Choroid plexus epithelial cell (primary cell): ENCODE data around the gene ACOX2.

Experiments used
- DNase-seq: peaks from one replicate; pipeline ENCODE4 v3.0.0-alpha.2; 2010; ENCODE audit warnings: low read depth
- H3K4me3 ChIP-seq: 2 replicates; pipeline ENCODE4 v1.5.1; 2011; ENCODE audit warnings: low read depth, mild to moderate bottlenecking, control low read depth, low read length, moderate library complexity
- CTCF ChIP-seq: conservative IDR thresholded peaks from 2 replicates; pipeline ENCODE4 v1.5.1; 2011; ENCODE audit warnings: low read depth, mild to moderate bottlenecking, control low read depth, inconsistent platforms, low read length, moderate library complexity

ACOX2 gene

DNA sequence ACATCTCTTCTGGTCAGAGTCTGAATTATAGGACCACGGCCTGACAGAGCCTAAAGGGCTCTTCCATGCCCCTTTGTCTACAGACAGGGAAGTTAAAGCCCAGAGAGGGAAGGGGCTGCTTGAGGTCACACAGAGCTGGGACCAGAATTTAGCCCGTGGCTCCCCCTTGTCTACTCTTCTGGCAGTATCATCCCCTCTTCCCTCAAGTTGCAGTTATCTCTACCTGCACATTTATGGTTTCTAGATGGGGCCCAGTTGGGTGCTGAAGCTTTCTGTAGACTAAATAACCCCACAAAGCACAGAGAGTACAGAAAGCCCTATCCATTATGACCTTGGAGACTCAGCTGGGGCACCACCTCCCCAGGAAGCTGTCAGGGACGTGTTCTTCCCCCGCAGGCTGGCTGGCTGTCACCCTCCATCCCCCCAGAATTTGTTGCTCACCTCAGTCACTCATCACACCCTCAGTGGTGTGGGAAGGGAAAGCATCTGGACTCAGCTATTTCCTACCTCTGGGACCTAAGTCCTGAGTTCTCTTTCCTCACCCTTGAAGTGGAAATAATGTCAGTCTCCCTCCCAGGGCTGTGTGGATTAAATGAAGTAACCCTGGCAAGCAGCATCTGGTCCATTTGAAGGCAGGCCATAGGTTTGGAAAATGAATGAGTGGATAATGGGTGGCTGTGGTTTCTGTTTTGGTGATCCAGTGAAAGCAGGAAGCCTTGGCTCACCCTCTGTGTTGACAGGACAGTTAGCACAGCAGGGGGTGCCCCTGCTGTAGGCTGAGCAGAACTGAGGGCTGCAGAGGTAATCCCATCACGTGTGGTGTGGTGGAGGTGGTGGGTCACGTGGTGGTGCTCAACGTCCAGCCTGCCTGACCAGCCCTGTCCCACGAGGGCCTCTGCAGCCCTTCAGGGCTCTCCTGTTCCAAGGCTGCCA, 16.3 kb downstream of the ACOX2 start:
- TF ChIP-seq CTCF: no peak
- H3K4me3 ChIP-seq: no peak overlapping the region
- DNase-seq: peak; percentile 90

GRCh38 chr3:58519668-58520402, 17.2 kb downstream of the ACOX2 start:
- no peak overlapping the region for H3K4me3 ChIP-seq
- no peak for TF ChIP-seq CTCF
- DNase-seq: no peak

DNA sequence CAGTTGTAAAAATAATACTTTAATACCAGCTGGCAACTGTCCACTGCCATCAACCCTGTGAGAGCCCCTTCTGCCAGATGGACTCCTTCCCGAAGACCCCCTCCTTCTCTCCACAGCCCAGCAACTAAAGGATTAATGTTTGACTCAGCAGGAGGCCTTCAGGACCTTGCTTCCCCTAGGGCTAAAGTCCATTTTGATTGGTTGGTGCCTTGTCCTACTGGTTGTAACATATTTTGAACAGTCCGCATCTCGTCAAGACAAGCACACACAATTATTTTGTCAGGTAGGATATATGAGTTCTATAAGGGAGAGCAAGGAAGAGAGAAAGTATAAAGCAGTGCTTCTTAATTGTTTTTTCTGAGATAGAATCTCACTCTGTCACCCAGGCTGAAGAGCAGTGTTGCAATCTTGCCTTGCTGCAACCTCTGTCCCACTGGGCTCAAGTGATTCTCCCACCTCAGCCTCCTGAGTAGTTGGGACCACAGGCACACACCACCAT, 18.6 kb downstream of the ACOX2 start:
- TF ChIP-seq CTCF: no peak
- H3K4me3 ChIP-seq: no peak overlapping the region
- DNase-seq: no peak

DNA sequence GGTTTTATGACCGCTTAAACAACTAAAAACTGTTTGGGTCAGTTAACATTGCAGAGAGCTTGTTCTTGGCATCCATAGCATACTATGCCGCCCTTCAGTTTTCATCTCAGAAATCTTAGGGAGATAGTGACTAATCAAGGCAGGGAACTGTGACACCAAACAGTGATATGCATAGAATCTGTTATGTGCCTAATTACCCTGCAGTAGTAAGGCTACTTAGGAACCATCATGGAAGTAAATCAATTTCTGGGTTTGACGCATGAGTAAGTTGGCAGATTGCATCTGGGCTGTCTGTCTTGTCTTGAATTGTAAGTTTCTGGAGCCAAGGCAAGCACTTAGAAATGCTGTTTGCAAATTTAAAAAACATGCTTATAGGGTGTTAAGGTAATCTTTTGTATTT, 22.6 kb downstream of the ACOX2 start:
- H3K4me3 ChIP-seq: no peak overlapping the region
- no peak for TF ChIP-seq CTCF
- no peak for DNase-seq

DNA sequence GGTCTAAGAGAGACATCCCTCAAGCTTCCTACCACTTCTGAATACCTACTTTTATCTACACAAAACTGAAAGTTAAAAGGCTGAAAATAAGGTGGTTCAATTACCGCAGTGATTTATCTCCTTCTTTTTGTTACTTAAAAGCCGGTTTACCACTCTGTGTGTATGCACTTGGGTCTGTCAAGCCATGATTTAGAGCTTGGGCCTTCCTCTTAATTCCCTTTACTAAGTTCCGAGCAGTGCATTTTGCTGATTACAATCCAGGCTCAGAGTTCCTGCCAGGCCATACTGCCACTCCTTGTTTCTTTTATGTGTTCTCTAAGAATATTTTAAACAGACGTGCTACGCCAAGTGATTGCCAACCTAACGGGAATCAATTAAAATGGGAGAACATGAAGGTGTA, 28.6 kb downstream of the ACOX2 start:
- TF ChIP-seq CTCF: no peak
- no peak overlapping the region for H3K4me3 ChIP-seq
- no peak for DNase-seq

- no peak for TF ChIP-seq CTCF
- DNase-seq: no peak
- H3K4me3 ChIP-seq: no peak overlapping the region
These were observed 29.5 kb downstream of the ACOX2 start for GRCh38 chr3:58507356-58508078.
